GM10266 (cell line): ENCODE results near the gene GMPPA.

Experiments used
- DNase-seq: peaks from one replicate; pipeline ENCODE4 v3.0.0; 2012; ENCODE audit errors: extremely low spot score
- TF ChIP-seq, protein P1 (sequence below): IDR thresholded peaks from 2 replicates; pipeline ENCODE4 v1.5.1; 2012; ENCODE audit warnings: mild to moderate bottlenecking, low read depth; ENCODE audit not compliant: control insufficient read depth, insufficient read depth; ENCODE audit errors: missing control alignments

Gene GMPPA

DNA sequence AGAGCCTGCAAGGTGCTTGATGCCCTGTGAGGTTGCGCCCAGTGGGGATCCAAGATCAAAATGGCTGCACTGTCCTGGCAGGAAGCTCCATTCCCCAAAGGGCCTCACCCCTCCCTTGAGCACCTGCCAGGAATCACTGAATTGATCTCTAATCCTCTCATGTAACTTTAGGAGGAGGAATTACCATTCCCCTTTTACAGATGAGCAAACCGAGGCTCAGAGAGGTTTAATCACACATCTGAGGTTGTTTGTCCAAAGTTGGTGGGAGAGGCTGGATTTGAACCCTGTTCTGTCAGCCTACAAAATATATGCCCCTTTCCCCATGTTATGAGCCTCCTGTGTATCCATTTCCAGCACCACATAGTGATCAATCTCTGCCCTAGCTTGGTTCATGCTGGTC lies 26.1 kb downstream of the GMPPA start:
- TF ChIP-seq, protein P1, sequence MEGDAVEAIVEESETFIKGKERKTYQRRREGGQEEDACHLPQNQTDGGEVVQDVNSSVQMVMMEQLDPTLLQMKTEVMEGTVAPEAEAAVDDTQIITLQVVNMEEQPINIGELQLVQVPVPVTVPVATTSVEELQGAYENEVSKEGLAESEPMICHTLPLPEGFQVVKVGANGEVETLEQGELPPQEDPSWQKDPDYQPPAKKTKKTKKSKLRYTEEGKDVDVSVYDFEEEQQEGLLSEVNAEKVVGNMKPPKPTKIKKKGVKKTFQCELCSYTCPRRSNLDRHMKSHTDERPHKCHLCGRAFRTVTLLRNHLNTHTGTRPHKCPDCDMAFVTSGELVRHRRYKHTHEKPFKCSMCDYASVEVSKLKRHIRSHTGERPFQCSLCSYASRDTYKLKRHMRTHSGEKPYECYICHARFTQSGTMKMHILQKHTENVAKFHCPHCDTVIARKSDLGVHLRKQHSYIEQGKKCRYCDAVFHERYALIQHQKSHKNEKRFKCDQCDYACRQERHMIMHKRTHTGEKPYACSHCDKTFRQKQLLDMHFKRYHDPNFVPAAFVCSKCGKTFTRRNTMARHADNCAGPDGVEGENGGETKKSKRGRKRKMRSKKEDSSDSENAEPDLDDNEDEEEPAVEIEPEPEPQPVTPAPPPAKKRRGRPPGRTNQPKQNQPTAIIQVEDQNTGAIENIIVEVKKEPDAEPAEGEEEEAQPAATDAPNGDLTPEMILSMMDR, result no peak

DNA sequence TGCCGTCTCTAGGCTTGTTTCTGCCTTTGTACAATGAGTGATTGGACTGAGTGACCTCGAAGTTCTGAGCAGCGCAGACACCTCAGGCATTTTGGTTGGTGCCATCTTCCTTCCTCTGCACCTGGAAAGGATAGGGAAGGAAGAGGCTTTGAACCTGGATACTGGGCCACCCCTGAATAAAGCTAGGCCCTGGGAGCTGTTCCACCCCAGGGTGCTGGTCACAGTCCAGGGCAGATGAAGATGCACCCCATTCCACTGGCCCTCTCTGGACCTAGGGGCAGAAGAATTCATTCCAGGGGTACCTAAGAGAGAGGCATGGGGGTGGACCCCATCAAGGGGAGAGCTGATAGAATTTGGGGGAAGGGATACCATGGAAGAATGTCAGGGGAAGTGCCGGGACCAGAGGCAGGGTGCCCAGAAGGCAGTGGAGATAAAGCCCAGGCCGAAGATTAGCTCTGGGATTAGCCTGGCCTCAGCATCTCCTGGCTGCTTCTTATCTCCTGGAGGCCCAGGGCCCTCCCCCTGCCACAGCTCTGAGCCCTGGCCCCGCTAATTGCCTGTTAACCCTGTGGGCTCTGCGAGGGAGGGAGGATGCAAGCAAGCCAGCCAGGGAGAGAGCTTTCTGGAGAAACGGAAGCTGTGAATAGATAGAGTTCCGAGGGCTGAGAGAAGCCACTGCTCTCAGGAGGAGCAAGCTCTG lies 27.0 kb downstream of the GMPPA start:
- TF ChIP-seq, protein P1, result no peak
- no peak for DNase-seq

More for the DNA sequence above, 26.1 kb downstream of the GMPPA start:
- no peak for DNase-seq

DNA sequence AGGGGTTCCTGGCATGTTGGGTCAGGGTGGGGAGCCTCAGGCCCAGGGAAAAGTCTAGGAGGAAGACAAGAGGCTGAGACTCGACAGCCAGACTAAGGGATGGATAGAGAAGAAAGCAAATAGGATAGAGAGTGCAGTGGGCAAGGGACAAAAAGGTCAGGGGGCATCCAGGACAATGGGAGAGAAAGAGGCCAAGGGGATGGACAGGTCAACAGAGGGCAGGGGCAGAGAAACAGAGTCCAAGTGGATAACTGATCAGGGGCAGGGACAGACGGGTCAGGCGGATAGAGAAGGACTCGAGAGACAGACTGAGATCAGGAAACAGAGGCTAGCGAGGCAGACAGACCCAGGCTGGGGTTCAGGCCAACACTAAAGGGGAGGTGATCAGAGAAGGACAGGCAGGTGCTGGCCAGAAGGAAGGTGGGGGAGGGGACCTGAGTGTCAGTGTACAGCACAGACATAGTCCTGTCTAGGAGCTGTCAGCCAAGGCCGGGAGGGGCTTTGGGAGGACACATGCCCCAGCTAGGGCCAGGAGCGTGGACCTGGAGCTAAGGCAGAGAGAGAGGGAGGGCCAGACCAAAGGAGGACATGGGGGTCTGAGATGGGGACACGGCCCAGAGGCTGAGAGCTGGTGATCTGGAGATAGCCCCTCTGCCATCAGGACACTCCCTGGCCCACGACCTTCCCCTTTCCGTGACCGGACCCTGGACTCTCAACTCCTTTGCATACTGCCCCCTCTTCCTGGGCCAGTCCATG lies 27.8 kb downstream of the GMPPA start:
- TF ChIP-seq, protein P1, result no peak
- no peak for DNase-seq

DNA sequence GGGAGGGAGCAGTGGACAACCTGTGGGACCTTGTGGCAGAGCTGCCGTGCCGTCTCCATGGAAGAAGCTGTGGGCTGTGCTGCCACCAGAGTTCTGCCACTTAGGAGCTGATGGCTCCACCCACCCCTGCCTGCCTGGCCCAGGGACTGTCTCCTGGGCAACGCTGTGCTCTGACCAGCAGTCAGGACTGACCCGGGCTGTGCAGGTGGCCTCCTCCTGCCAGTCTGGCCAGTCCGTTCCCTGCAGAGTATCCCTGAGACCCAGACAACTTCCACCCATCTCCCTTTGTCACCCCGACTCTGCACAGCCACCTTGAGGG lies 28.3 kb downstream of the GMPPA start:
- no peak for DNase-seq
- TF ChIP-seq, protein P1, result no peak

DNA sequence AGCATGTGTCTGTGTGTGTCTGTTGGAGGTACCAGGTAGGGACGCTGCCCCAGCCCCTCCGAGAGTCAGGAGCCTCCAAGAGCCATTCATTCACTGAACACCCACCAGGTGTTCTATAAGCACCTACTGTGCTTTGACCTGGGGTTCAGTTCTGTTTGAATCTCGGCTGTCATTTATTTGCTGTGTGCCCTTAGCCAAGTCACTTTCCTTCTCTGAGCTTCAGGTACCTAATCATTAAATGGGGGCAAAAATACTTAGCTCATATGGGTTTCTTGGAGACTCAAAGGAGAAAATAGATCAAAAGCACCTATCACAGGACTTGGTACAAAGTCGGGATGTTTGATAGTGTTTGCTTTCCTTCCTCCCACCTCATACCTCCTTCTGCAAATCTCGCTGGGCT lies 28.8 kb downstream of the GMPPA start:
- TF ChIP-seq, protein P1, result no peak
- no peak for DNase-seq

DNA sequence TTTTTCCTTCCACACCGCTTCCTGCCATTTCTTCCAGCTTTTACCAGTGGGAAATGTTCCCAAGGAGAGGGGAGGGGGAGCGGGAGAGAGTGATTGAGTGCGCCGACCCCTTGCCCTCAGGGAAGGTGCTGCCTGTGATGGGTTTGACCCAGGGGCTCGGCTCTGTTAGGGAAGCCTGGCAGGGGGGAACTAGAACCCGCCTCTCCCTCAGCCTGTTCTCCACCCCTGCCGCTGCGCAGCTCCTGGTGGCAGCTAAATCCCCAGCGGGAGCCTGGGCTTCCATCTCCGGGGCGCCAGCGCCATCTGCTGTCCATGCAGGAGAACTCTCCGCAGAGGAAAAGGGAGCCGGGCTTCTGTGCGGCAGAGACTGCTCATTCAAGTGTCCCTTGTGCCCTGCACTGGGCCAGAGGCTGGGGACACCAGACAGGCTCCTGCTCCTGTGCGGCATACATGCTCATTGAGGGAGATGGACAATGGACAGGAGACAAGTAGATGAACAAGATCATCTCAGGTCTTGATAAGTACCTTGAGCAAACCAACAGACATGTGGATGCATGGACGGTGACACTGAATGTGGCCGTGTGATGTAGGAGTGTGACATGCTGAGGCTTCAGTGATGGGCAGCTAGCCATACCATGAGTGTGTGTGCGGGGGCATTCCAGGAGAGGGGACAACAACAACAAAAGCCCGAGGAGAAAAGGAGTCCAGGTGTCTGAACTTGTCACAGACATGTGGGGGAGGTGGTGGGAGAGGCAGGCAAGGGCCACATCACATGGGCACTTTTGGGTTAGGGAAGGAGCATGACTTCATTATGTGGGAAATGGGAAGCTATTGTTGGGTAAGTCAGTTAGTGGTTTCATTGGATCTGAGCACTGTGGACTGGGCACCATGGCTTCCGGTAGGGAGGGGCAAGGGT lies 31.6 kb downstream of the GMPPA start:
- DNase-seq, result peak; percentile 92
- TF ChIP-seq, protein P1, result peak; percentile 97
